PC-9 (cell line): ENCODE results near the gene SCG2. TPM values are rescaled to one million over a fixed set of nuclear protein-coding genes. Genes with fewer than 3 reads are reported as not detected.

Experiments
- BruUV-seq: library from RNA; stranded (reverse); fragments of 400-500 nt; replicated peaks from 2 replicates; lab custom pipeline; 2021; lab: Mats Ljungman, UMichigan
- CTCF ChIA-PET: fragments of 300-600 bp; sonication (Branson Sonifier 250); formaldehyde crosslinking; loops from one replicate; lab custom pipeline; 2022; ENCODE audit warnings: antibody characterized with exemption; lab: Charles Lee
- POLR2A ChIA-PET: fragments of 300-600 bp; sonication (Branson Sonifier 250); formaldehyde crosslinking; loops from one replicate; lab custom pipeline; 2022; ENCODE audit warnings: antibody characterized with exemption; ENCODE audit not compliant: unreplicated experiment; lab: Charles Lee
- DNase-seq, 2 experiments: peaks; one replicate each; pipeline versions ENCODE4 v3.0.0 to v3.0.0-alpha.2; 2015 to 2022; ENCODE audit warnings: mixed read lengths in 1 of 2
- H2AFZ ChIP-seq: fragments of 200-600 bp; sonication (generic); 2 replicates; pipeline ENCODE4 v1.8.1; 2017; ENCODE audit warnings: antibody characterized with exemption
- H3F3A ChIP-seq: fragments of 200-600 bp; sonication (generic); 2 replicates; pipeline ENCODE4 v1.8.1; 2017; ENCODE audit warnings: antibody characterized with exemption, mild to moderate bottlenecking, low read depth; ENCODE audit not compliant: insufficient read depth
- H3K27ac ChIP-seq: fragments of 200-600 bp; sonication (generic); 2 replicates; pipeline ENCODE4 v1.6.1; 2016; ENCODE audit warnings: mixed run types
- H3K27me3 ChIP-seq: fragments of 200-600 bp; sonication (generic); 2 replicates; pipeline ENCODE4 v1.6.1; 2016; ENCODE audit warnings: low read depth, mixed run types; ENCODE audit not compliant: insufficient read depth
- H3K36me3 ChIP-seq: fragments of 200-600 bp; sonication (generic); 2 replicates; pipeline ENCODE4 v1.6.1; 2016; ENCODE audit warnings: low read depth, mixed run types
- H3K4me1 ChIP-seq: fragments of 200-600 bp; sonication (generic); replicated peaks from 2 replicates; pipeline ENCODE4 v1.6.1; 2016; ENCODE audit warnings: mixed run types; ENCODE audit not compliant: insufficient read depth
- H3K4me2 ChIP-seq: fragments of 200-600 bp; sonication (generic); 2 replicates; pipeline ENCODE4 v1.6.1; 2017; ENCODE audit warnings: mixed run types
- H3K4me3 ChIP-seq: fragments of 200-600 bp; sonication (generic); 2 replicates; pipeline ENCODE4 v1.6.1; 2016; ENCODE audit warnings: mixed run types
- H3K79me2 ChIP-seq: fragments of 200-600 bp; sonication (generic); 2 replicates; pipeline ENCODE4 v1.6.1; 2017; ENCODE audit warnings: low read depth, mixed run types
- H3K9me2 ChIP-seq: fragments of 200-600 bp; sonication (generic); 2 replicates; pipeline ENCODE4 v1.8.1; 2017; ENCODE audit warnings: mild to moderate bottlenecking; ENCODE audit not compliant: insufficient read depth
- H3K9me3 ChIP-seq: fragments of 200-600 bp; sonication (generic); 2 replicates; pipeline ENCODE4 v1.8.1; 2016; ENCODE audit warnings: low read depth; ENCODE audit not compliant: insufficient read depth
- H4K20me1 ChIP-seq: fragments of 200-600 bp; sonication (generic); 2 replicates; pipeline ENCODE4 v1.8.1; 2017; ENCODE audit not compliant: insufficient read depth
- CTCF ChIP-seq: fragments of 200-600 bp; sonication (generic); conservative IDR thresholded peaks from 2 replicates; pipeline ENCODE4 v1.6.1; 2017; ENCODE audit warnings: mixed run types, antibody characterized with exemption, mild to moderate bottlenecking, moderate library complexity
- EZH2 ChIP-seq: fragments of 200-600 bp; sonication (generic); IDR thresholded peaks from 2 replicates; pipeline ENCODE4 v1.8.0; 2017; ENCODE audit warnings: antibody characterized with exemption, low read depth
- intact Hi-C: fragments of 100-400 bp; cut with micrococcal nuclease; formaldehyde crosslinking; loops from one replicate; pipeline ENCODE4 v1.10.0; 2022; ENCODE audit not compliant: unreplicated experiment
- total RNA-seq: library from RNA; stranded (reverse); gene quantifications from 2 replicates; pipeline ENCODE4 v1.2.3, GENCODE V29; 2021

Gene SCG2
- total RNA-seq, 1 experiment from 2014 or later, result 0.81 TPM

- H3K79me2 ChIP-seq, result no peaks in the 10 kb centered on the region
- no peaks in the 10 kb centered on the region for H3K36me3 ChIP-seq
- no peak overlapping the region for H3K4me3 ChIP-seq
- intact Hi-C loops, result no loop called here
- ChIA-PET POLR2A (no interaction called here), CTCF (no interaction called here)
- peaks cover 21% of the 10 kb centered on the region for H3K4me1 ChIP-seq
- H2AFZ ChIP-seq, result no peak overlapping the region
- no peaks in the 10 kb centered on the region for H3K9me2 ChIP-seq
- H3F3A ChIP-seq, result no peaks in the 10 kb centered on the region
- no peaks in the 10 kb centered on the region for H4K20me1 ChIP-seq
- H3K9me3 ChIP-seq, result peaks cover 7% of the 10 kb centered on the region; the same call in 1 of the 2 replicates
- H3K27me3 ChIP-seq, result no peaks in the 10 kb centered on the region
- peak; percentile 43 to 72 for DNase-seq
- H3K4me2 ChIP-seq, result peak overlapping the region; percentile 4; the same call in 1 of the 2 replicates
- H3K27ac ChIP-seq, result no peak overlapping the region
- TF ChIP-seq CTCF, result no peak
- TF ChIP-seq EZH2, result no peak
- BruUV-seq, result no TSS peak
These were observed 16.5 kb downstream of the SCG2 start for GRCh38 chr2:223585666-223586065.

GRCh38 chr2:223582001-223582400 is 20.2 kb downstream of the SCG2 start:
- Histone ChIP-seq H3K9me2 (no peaks in the 10 kb centered on the region), H3K4me1 (peaks cover 25% of the 10 kb centered on the region), H3K4me3 (no peak overlapping the region), H3K36me3 (0 out of 2 replicates have a peak, but pooled peaks cover 3% of the 10 kb centered on the region), H4K20me1 (no peaks in the 10 kb centered on the region), H3K79me2 (no peaks in the 10 kb centered on the region), H2AFZ (no peak overlapping the region), H3F3A (peaks cover 8% of the 10 kb centered on the region; the same call in 1 of the 2 replicates), H3K4me2 (no peak overlapping the region), H3K9me3 (no peaks in the 10 kb centered on the region), H3K27ac (no peak overlapping the region), H3K27me3 (no peaks in the 10 kb centered on the region)
- no peak for DNase-seq
- BruUV-seq, result no TSS peak
- POLR2A ChIA-PET, result no interaction called here
- TF ChIP-seq CTCF (no peak), EZH2 (no peak)
- intact Hi-C loops, result no loop called here
- CTCF ChIA-PET, result no interaction called here

- Histone ChIP-seq H3K36me3 (0 out of 2 replicates have a peak, but pooled peaks cover 3% of the 10 kb centered on the region), H3K9me3 (no peaks in the 10 kb centered on the region), H4K20me1 (no peaks in the 10 kb centered on the region), H3K9me2 (no peaks in the 10 kb centered on the region), H3K27me3 (no peaks in the 10 kb centered on the region), H3K79me2 (no peaks in the 10 kb centered on the region), H3K4me1 (peaks cover 15% of the 10 kb centered on the region), H3K4me2 (no peak overlapping the region), H3K4me3 (no peak overlapping the region), H3K27ac (no peak overlapping the region), H3F3A (peaks cover 8% of the 10 kb centered on the region; the same call in 1 of the 2 replicates), H2AFZ (no peak overlapping the region)
- DNase-seq, result no peak
- ChIA-PET CTCF (interaction anchor here (1.0 kb wide), 1 partner anchor 642 kb away, joined by 3 read pairs; no protein-coding TSS in a partner anchor), POLR2A (no interaction called here)
- intact Hi-C loops, result no loop called here
- TF ChIP-seq EZH2, result no peak
- TF ChIP-seq CTCF, result no peak
- BruUV-seq, result no TSS peak
These were observed 21.2 kb downstream of the SCG2 start for GRCh38 chr2:223580951-223581350.
